Stomach (tissue), 9 donors: ENCODE results near the gene PCSK2. TPM values are rescaled to one million over a fixed set of nuclear protein-coding genes. Genes with fewer than 3 reads are reported as not detected.

Source experiments
- DNase-seq, 2 donors: peaks; one replicate each; pipeline versions ENCODE4 v3.0.0 to v3.0.0-alpha.2; 2013 to 2019
- H3K27ac ChIP-seq, 5 donors: fragments of 200-600 bp in 4 of 5; sonication (generic) in 4 of 5; one replicate each; pipeline ENCODE4 v1.5.1; 2013 to 2019; ENCODE audit warnings: mild to moderate bottlenecking in 1 of 5, moderate library complexity in 1 of 5
- H3K27me3 ChIP-seq, 3 donors: fragments of 200-600 bp; sonication (generic); one replicate each; pipeline ENCODE4 v1.5.1; 2017 to 2019; ENCODE audit warnings: mixed run types in 1 of 3
- H3K36me3 ChIP-seq, 4 donors: fragments of 200-600 bp; sonication (generic); 1 replicate in 3 of 4; 2 replicates in 1 of 4; pipeline ENCODE4 v1.5.1; 2016 to 2019
- H3K4me1 ChIP-seq, 4 donors: fragments of 200-600 bp; sonication (generic); one replicate each; pipeline ENCODE4 v1.5.1; 2016 to 2019
- H3K4me3 ChIP-seq, 4 donors: fragments of 200-600 bp; sonication (generic) in 3 of 4; one replicate each; pipeline ENCODE4 v1.5.1; 2016 to 2019; ENCODE audit warnings: mild to moderate bottlenecking in 1 of 4
- H3K9me3 ChIP-seq, 4 donors: fragments of 200-600 bp; sonication (generic); one replicate each; pipeline ENCODE4 v1.5.1; 2016 to 2019
- EP300 ChIP-seq: sonication (generic); formaldehyde crosslinking; IDR thresholded peaks from one replicate; pipeline ENCODE4 v1.6.1; 2017; ENCODE audit warnings: antibody characterized with exemption
- POLR2A ChIP-seq, 4 donors: fragments of 450-650 bp; IDR thresholded peaks; one replicate each; pipeline ENCODE4 v1.6.1; 2016; ENCODE audit warnings: antibody characterized with exemption in 4 of 4, control low read depth in 2 of 4, mild to moderate bottlenecking in 1 of 4, moderate library complexity in 1 of 4
- POLR2AphosphoS5 ChIP-seq, 3 donors: sonication (generic); formaldehyde crosslinking; IDR thresholded peaks; one replicate each; pipeline ENCODE4 v1.6.1; 2016; ENCODE audit warnings: antibody characterized with exemption in 3 of 3
- WGBS, 5 donors: extraction: QIAGEN DNeasy Blood & Tissue Kit in 3 of 5; methylation state at CpG; one replicate each; pipeline versions ENCODE4 v1.1.5 to v1.1.7; 2013 to 2018; 5-methylcytosine and 5-hydroxymethylcytosine counted together
- intact Hi-C: fragments of 100-400 bp; cut with DNase I; formaldehyde crosslinking; loops from one replicate; pipeline ENCODE4 v1.15.1; 2023; ENCODE audit warnings: low total_unique reads
- polyA plus RNA-seq, 3 donors: library from polyadenylated mRNA; stranded (reverse); fragments of 200-250 nt; gene quantifications; one replicate each; pipeline ENCODE4 v1.2.3, GENCODE V29; 2013
- total RNA-seq, 5 donors: library from RNA; depleted of rRNA; stranded (reverse); fragments of >200 nt; gene quantifications; one replicate each; pipeline versions ENCODE4 v1.1.0 to v1.2.3, GENCODE V29; 2014 to 2016
- TF ChIP-seq, protein P1 (sequence below), 7 experiments: fragments of 450-650 bp in 4 of 7; fragments of 200-600 bp in 3 of 7; sonication (generic) in 3 of 7; IDR thresholded peaks; one replicate each; pipeline ENCODE4 v1.5.1; 2016 to 2019; ENCODE audit warnings: antibody characterized with exemption in 7 of 7, control low read depth in 2 of 7, mild to moderate bottlenecking in 1 of 7
- donor health status: healthy with polysubstance abuse.
- donor health status: Bipolar disorder and iron deficiency.
- donor health status: healthy.

PCSK2 gene
- total and polyA plus RNA-seq, 8 donors = 0.15 to 3.7 (median 1.2) TPM; not detected in 2

DNA sequence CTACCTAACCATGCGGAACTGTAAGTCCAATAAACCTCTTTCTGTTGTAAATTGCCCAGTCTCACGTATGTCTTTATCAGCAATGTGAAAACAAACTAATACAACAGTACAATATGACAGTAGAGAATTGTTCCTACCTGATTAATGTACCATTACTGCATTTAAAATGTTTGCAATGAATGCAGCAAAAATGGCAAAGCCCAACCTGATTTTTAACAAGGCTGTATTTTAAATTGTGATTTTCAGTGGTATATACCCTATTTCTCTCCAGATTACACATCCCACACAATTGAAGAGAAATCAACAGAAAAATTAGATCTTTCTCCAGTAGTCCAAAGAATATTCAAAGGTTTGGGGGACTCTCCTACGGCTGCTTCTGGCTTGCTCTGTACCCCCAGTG is 3.3 kb upstream of the PCSK2 start:
- Histone ChIP-seq H3K36me3 (no peaks in the 10 kb centered on the region), H3K27ac (no peak overlapping the region), H3K9me3 (no peaks in the 10 kb centered on the region), H3K27me3 (peaks cover 0 to 69% (median 36%) of the 10 kb centered on the region in 3 donors), H3K4me3 (no peak overlapping the region), H3K4me1 (peaks cover 6 to 31% (median 19%) of the 10 kb centered on the region in 4 donors)
- no peak for DNase-seq
- intact Hi-C loops = no loop called here
- TF ChIP-seq EP300 = no peak
- no peak for TF ChIP-seq POLR2AphosphoS5 (IDR thresholded peaks at IDR 0.05)
- TF ChIP-seq, protein P1, sequence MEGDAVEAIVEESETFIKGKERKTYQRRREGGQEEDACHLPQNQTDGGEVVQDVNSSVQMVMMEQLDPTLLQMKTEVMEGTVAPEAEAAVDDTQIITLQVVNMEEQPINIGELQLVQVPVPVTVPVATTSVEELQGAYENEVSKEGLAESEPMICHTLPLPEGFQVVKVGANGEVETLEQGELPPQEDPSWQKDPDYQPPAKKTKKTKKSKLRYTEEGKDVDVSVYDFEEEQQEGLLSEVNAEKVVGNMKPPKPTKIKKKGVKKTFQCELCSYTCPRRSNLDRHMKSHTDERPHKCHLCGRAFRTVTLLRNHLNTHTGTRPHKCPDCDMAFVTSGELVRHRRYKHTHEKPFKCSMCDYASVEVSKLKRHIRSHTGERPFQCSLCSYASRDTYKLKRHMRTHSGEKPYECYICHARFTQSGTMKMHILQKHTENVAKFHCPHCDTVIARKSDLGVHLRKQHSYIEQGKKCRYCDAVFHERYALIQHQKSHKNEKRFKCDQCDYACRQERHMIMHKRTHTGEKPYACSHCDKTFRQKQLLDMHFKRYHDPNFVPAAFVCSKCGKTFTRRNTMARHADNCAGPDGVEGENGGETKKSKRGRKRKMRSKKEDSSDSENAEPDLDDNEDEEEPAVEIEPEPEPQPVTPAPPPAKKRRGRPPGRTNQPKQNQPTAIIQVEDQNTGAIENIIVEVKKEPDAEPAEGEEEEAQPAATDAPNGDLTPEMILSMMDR (IDR thresholded peaks at IDR 0.05) = no peak
- TF ChIP-seq POLR2A (IDR thresholded peaks at IDR 0.05) = no peak
- 44 to 62% (median 56%) methylated on average over 3 of the region's 3 CpGs for WGBS, 5 donors

DNA sequence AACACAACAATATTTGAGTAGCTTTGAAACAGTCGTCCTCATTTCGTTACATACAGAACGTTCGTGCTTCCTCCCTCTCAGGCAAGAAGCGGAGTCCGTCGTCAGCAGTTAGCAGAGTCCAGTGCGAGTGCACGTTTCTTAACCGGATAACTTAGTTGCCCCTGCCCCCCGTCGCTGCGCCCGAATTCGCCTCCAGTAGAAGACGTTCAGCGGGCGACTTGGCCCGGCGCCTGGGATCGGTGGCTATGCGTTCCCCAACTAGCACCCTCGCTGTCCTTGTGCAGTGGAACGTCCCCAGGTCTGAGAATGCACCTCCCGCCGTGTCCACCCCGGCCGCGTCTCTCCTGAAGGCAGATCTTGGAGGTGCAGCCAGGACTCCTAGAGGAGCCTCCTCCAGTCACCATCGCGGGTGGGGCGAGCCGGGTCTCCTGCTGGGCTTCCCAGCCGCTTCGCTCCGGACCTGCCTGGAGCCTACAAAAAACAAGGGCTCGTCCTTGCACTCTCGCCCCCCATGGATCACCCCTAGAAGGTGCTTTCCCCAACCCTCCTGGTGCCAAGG is 910 bp upstream of the PCSK2 start:
- no peaks in the 10 kb centered on the region for H3K9me3 ChIP-seq
- intact Hi-C loops = no loop called here
- H3K27ac ChIP-seq = no peak overlapping the region
- peaks cover 6 to 32% (median 19%) of the 10 kb centered on the region in 4 donors for H3K4me1 ChIP-seq
- TF ChIP-seq, protein P1 (IDR thresholded peaks at IDR 0.05) = no peak
- TF ChIP-seq POLR2AphosphoS5 (IDR thresholded peaks at IDR 0.05) (no peak), POLR2A (IDR thresholded peaks at IDR 0.05) (no peak), EP300 (no peak)
- peaks cover 0 to 84% (median 43%) of the 10 kb centered on the region in 3 donors for H3K27me3 ChIP-seq
- peak in 1 of 2 donors; percentile 50 for DNase-seq
- WGBS, 5 donors = 2 to 7% (median 3%) methylated on average over 29 to 38 of the region's 38 CpGs
- no peaks in the 10 kb centered on the region for H3K36me3 ChIP-seq
- peak overlapping the region; percentile 40 to 50 (median 44) for H3K4me3 ChIP-seq

DNA sequence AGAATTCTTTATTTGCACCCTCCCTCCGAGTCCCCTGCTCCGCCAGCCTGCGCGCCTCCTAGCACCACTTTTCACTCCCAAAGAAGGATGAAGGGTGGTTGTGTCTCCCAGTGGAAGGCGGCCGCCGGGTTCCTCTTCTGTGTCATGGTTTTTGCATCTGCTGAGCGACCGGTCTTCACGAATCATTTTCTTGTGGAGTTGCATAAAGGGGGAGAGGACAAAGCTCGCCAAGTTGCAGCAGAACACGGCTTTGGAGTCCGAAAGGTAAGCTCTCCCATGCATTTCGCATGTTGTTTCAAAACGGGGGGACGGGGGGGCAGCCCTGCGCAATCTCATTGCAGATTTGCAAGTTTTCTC is 357 bp downstream of the PCSK2 start:
- peak overlapping the region; percentile 40 to 50 (median 44) for H3K4me3 ChIP-seq
- no peak overlapping the region for H3K27ac ChIP-seq
- no peaks in the 10 kb centered on the region for H3K9me3 ChIP-seq
- peaks cover 0 to 79% (median 43%) of the 10 kb centered on the region in 3 donors for H3K27me3 ChIP-seq
- peaks cover 6 to 32% (median 19%) of the 10 kb centered on the region in 4 donors for H3K4me1 ChIP-seq
- TF ChIP-seq POLR2A (IDR thresholded peaks at IDR 0.05) = no peak
- TF ChIP-seq, protein P1 (IDR thresholded peaks at IDR 0.05) = no peak
- no peak for TF ChIP-seq EP300
- no peak for TF ChIP-seq POLR2AphosphoS5 (IDR thresholded peaks at IDR 0.05)
- 2 to 7% (median 4%) methylated on average over 17 of the region's 17 CpGs for WGBS, 5 donors
- intact Hi-C loops = no loop called here
- no peaks in the 10 kb centered on the region for H3K36me3 ChIP-seq
- DNase-seq = peak in 1 of 2 donors; percentile 24

DNA sequence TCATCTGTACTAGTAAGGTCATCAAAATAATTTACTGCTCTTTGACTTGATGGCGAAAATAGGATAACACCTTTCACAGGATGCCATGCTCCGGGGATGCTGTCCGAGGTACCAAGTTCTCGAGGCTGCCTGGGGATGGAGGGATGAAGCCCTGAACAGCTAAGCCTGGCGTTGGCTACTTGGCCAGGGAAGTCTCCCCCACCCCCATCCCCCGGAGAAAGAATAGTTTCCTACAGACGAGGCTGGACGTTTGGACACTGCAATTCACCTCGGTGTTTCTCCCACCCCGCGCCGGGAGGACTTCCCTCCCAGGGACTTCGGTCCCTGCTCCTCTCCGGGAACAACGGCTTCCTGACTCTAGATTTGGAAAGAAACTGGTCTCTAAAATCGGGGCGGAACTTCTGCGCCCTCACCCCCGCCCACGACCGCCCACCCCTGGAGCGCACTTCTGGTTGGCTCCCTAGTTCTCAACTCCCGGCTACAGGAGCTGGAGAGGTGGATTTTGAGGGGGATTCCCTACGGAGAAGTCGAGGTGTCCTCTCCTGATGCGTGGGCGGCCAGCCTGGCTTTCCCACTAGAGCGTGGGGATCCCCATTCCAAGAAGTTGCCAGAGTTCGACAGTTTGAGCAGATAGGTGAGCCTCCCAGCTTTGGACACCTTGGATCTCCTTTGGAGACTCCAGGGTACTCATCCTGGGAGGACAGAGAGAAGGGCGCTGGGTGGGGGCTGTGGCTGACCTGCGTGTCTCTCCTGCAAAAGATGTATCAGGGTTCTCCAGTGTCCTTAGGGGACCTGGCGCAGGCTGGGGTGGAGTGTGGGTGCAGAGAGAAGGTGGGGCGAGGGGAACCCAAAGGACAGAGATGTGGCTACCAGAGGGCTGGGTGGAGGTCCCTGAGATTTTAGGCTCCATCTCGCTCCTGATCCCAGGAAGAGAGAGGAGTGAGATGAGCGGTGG is 1.1 kb downstream of the PCSK2 start:
- 5 to 7% (median 7%) methylated on average over 22 to 35 of the region's 35 CpGs for WGBS, 5 donors
- peaks cover 0 to 76% (median 43%) of the 10 kb centered on the region in 3 donors for H3K27me3 ChIP-seq
- peaks cover 6 to 32% (median 19%) of the 10 kb centered on the region in 4 donors for H3K4me1 ChIP-seq
- H3K36me3 ChIP-seq = no peaks in the 10 kb centered on the region
- no peak overlapping the region for H3K27ac ChIP-seq
- peak overlapping the region in 3 of 4 donors; percentile 6 to 50 (median 7) for H3K4me3 ChIP-seq
- H3K9me3 ChIP-seq = no peaks in the 10 kb centered on the region
- peak in 1 of 2 donors; percentile 57 for DNase-seq
- intact Hi-C loops = no loop called here
- TF ChIP-seq, protein P1 (IDR thresholded peaks at IDR 0.05) = no peak
- no peak for TF ChIP-seq POLR2A (IDR thresholded peaks at IDR 0.05)
- TF ChIP-seq EP300 = no peak
- TF ChIP-seq POLR2AphosphoS5 (IDR thresholded peaks at IDR 0.05) = no peak
